ENCODE data around the gene KCNH6.

The KCNH6 gene

GRCh38 chr17:63524051-63524450, 893 bp downstream of the KCNH6 start:
- Histone ChIP-seq H3K9me3 (ENCODE audit: control insufficient read depth, insufficient read depth, low read depth, low read length) (no peaks in the 10 kb centered on the region), H3K36me3 (ENCODE audit: control insufficient read depth in 2 of 2, insufficient read depth in 1 of 2, low read length in 2 of 2) (no peaks in the 10 kb centered on the region), H3K4me1 (ENCODE audit: control insufficient read depth, insufficient read depth, low read length) (no peaks in the 10 kb centered on the region), H3K4me3 (ENCODE audit: low read depth, low read length) (no peak overlapping the region), H3K27ac (ENCODE audit: extremely low read depth, low read depth, low read length) (no peak overlapping the region)
- ChIA-PET CTCF (no interaction called here), POLR2A (no interaction called here)
- TF ChIP-seq ZNF132 (tag by site-specific recombination; IDR thresholded peaks at IDR 0.05; ENCODE audit: borderline replicate concordance) (no peak), ZNF138 (tag by site-specific recombination; IDR thresholded peaks at IDR 0.05; ENCODE audit: borderline replicate concordance) (no peak), SP7 (tag by site-specific recombination; IDR thresholded peaks at IDR 0.05) (no peak), SALL2 (tag by site-specific recombination; IDR thresholded peaks at IDR 0.05; ENCODE audit: borderline replicate concordance) (no peak), HIC1 (tag by site-specific recombination; IDR thresholded peaks at IDR 0.05) (no peak), KLF10 (tag by site-specific recombination; IDR thresholded peaks at IDR 0.05) (no peak), ZNF24 (tag by site-specific recombination; IDR thresholded peaks at IDR 0.05) (no peak), ZSCAN4 (tag by site-specific recombination; IDR thresholded peaks at IDR 0.05) (no peak), ZFP69B (tag by site-specific recombination; IDR thresholded peaks at IDR 0.05) (no peak), ZNF596 (tag by site-specific recombination; IDR thresholded peaks at IDR 0.05) (no peak), ZNF184 (tag by site-specific recombination; IDR thresholded peaks at IDR 0.05) (no peak), ZNF600 (tag by site-specific recombination; IDR thresholded peaks at IDR 0.05) (no peak), ZNF701 (tag by site-specific recombination; IDR thresholded peaks at IDR 0.05) (no peak)
- TF ChIP-seq, protein P1, sequence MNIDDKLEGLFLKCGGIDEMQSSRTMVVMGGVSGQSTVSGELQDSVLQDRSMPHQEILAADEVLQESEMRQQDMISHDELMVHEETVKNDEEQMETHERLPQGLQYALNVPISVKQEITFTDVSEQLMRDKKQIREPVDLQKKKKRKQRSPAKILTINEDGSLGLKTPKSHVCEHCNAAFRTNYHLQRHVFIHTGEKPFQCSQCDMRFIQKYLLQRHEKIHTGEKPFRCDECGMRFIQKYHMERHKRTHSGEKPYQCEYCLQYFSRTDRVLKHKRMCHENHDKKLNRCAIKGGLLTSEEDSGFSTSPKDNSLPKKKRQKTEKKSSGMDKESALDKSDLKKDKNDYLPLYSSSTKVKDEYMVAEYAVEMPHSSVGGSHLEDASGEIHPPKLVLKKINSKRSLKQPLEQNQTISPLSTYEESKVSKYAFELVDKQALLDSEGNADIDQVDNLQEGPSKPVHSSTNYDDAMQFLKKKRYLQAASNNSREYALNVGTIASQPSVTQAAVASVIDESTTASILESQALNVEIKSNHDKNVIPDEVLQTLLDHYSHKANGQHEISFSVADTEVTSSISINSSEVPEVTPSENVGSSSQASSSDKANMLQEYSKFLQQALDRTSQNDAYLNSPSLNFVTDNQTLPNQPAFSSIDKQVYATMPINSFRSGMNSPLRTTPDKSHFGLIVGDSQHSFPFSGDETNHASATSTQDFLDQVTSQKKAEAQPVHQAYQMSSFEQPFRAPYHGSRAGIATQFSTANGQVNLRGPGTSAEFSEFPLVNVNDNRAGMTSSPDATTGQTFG (tag by site-specific recombination; IDR thresholded peaks at IDR 0.05; ENCODE audit: borderline replicate concordance), result no peak
- TF ChIP-seq, protein P2, sequence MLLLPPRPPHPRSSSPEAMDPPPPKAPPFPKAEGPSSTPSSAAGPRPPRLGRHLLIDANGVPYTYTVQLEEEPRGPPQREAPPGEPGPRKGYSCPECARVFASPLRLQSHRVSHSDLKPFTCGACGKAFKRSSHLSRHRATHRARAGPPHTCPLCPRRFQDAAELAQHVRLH (tag by site-specific recombination; IDR thresholded peaks at IDR 0.05), result no peak
- TF ChIP-seq, protein P3, sequence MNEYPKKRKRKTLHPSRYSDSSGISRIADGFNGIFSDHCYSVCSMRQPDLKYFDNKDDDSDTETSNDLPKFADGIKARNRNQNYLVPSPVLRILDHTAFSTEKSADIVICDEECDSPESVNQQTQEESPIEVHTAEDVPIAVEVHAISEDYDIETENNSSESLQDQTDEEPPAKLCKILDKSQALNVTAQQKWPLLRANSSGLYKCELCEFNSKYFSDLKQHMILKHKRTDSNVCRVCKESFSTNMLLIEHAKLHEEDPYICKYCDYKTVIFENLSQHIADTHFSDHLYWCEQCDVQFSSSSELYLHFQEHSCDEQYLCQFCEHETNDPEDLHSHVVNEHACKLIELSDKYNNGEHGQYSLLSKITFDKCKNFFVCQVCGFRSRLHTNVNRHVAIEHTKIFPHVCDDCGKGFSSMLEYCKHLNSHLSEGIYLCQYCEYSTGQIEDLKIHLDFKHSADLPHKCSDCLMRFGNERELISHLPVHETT (tag by site-specific recombination; IDR thresholded peaks at IDR 0.05), result no peak
- TF ChIP-seq, protein P4, sequence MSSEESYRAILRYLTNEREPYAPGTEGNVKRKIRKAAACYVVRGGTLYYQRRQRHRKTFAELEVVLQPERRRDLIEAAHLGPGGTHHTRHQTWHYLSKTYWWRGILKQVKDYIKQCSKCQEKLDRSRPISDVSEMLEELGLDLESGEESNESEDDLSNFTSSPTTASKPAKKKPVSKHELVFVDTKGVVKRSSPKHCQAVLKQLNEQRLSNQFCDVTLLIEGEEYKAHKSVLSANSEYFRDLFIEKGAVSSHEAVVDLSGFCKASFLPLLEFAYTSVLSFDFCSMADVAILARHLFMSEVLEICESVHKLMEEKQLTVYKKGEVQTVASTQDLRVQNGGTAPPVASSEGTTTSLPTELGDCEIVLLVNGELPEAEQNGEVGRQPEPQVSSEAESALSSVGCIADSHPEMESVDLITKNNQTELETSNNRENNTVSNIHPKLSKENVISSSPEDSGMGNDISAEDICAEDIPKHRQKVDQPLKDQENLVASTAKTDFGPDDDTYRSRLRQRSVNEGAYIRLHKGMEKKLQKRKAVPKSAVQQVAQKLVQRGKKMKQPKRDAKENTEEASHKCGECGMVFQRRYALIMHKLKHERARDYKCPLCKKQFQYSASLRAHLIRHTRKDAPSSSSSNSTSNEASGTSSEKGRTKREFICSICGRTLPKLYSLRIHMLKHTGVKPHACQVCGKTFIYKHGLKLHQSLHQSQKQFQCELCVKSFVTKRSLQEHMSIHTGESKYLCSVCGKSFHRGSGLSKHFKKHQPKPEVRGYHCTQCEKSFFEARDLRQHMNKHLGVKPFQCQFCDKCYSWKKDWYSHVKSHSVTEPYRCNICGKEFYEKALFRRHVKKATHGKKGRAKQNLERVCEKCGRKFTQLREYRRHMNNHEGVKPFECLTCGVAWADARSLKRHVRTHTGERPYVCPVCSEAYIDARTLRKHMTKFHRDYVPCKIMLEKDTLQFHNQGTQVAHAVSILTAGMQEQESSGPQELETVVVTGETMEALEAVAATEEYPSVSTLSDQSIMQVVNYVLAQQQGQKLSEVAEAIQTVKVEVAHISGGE (tag by site-specific recombination; conservative IDR thresholded peaks at IDR 0.05; ENCODE audit: low read depth), result no peak
